Erythroblast (primary cell): ENCODE results near the gene PLCXD1.

Experiments
- GATA1 ChIP-seq: IDR thresholded peaks from 2 replicates; pipeline ENCODE4 v1.6.1; 2011; ENCODE audit warnings: low read depth, mild to moderate bottlenecking, control low read depth, low read length, moderate library complexity
- POLR2A ChIP-seq: IDR thresholded peaks from 2 replicates; pipeline ENCODE4 v1.6.1; 2011; ENCODE audit warnings: mild to moderate bottlenecking, low read length

GRCh38 chrX:319579-320125 is 38.5 kb downstream of the PLCXD1 start:
- TF ChIP-seq POLR2A (no peak), GATA1 (no peak)
